ENCODE data around the gene CRYBG3. TPM values are rescaled to one million over a fixed set of nuclear protein-coding genes. Genes with fewer than 3 reads are reported as not detected.

The CRYBG3 gene
- total RNA-seq: 10 to 100 TPM; 13.7 to 15.5 TPM

DNA sequence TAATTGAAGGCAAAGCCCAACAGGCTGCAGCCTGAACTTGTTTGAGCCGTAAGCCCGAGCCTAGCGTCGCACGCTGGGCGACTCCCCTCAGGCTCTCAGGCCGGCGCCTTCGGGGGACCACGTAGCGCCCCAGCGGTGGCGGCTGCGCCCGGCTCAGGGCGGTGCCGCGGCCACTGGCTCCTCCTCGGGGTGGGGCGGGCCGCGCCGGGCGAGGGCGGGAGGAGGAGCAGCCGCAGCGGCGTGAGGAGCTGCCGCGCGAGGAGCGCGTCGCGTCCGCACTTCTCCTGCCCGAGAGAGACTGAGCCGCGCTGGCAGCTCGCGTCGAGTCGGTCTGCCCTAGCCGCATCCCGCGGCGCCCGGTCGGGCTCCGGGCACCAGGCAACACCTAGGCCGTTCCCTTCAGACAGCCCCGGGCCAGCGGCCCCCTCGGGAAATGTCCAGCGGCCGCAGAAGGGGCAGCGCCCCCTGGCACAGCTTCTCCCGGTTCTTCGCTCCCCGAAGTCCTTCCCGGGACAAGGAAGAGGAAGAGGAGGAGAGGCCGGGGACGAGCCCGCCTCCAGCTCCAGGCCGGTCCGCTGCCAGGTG is at the start of gene CRYBG3:
TSS of gene CRYBG3 (plus strand) at position 238 of the 585 bp plus-strand sequence. CDS start at position 434, 196 bp downstream.

DNA sequence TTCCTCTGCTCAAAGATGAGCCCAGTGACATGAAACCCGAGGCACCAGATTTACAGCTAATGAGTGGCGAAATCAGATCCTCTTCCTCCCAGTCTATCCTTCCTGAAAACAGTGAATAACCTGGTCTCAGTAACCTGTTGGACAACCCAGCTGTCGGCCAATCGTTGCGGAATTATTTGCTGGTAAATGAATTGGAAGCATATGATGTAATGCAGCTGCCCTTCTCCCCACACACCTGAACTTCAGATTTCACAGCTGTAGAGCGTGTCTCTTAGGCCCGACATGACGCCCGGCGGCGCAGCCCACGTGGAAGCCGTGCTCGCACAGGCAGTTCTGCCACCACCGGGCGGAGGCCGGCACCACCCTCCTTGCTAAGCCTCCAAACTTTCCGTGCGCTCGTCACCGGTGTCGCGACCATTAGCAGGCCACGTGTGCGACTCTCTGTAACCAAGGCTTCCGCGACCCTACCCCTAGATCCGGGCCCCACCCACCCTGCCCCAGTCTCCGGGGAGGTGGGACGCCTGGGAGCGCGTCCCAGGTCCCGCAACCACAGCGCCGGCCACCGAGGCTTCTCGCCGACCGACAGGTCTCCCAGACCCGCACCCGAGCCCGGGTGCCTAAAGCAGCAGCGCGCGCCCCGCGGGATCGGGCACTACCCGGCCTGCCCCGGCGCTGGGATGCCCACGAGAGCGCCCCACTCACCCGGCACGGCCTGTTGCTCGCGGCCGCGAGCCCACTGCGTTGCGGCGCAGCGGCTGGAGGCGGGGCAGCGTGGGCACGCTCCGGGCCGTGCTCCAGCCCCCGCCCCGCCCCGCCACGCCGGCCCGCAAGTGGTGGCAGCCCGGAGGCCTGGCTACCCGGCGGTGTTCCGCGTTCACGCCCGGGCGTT is 150.1 kb downstream of the CRYBG3 start, which contains the start of gene RIOX2:
TSS of gene RIOX2 (minus strand) at position 753 of the 889 bp plus-strand sequence. CDS start 4,838 bp downstream, outside the sequence.

Other genes with a start within 250 kb of the CRYBG3 start
- 10 to 100 TPM; 14.5 to 18.0 TPM for gene ARL6, start 57.3 kb upstream of the CRYBG3 start, total RNA-seq
- gene RIOX2, start 150.4 kb downstream of the CRYBG3 start, total RNA-seq: 10 to 100 TPM; 32.3 to 35.3 TPM
- gene GABRR3, start 213.3 kb downstream of the CRYBG3 start, total RNA-seq: not detected